K562 treated with DMSO at 1 percent for 48 hours (cell line): ENCODE measurements around the gene DUT. TPM values are rescaled to one million over a fixed set of nuclear protein-coding genes. Genes with fewer than 3 reads are reported as not detected.

ENCODE experiments used
- total RNA-seq: library from RNA; unstranded; fragments of 300-600 nt; gene quantifications from 2 replicates; pipeline ENCODE4 v1.2.3, GENCODE V29; 2022; ENCODE audit warnings: low replicate concordance; ENCODE audit errors: extremely low read depth

The DUT gene
- not detected in 2 replicates for total RNA-seq

DNA sequence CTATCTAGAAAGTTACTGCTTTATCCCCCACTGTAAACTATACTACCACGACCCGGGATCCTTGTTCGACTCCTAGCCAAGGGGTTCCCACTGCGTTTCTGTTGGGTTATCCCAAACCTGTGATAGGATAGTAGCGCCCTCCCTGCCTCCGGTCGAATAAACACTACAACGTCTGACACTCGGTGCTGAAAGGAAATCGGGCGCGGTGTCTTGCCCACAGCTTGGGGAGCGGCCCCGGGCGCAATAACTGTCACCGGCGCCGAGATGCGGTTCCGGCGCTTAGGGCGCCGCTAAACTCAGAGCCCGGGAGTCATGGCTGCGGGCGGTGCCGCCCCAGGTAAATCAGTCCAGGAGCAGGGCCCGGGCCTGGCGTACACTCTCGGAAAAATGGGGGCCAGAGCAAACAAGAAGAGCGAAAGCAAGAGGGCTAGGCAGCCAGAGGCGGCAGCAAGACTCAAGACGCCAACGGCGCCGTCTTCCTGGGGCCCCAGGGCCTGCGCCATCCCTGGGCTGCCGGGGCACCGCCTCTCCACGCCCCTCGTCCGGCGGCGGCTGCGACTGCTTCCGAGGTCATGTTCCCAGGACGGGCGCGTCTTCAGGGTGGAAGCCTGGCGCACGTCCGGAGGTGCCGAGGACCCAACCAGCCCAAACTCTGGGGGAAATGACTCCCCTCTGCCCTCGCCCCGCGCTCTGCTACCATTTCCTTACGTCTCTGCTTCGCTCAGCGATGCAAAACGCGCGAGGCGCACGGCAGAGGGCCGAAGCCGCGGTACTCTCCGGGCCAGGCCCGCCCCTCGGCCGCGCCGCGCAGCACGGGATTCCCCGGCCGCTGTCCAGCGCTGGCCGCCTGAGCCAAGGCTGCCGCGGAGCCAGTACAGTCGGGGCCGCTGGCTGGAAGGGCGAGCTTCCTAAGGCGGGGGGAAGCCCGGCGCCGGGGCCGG is at the start of gene DUT:
DUT (plus strand) TSS at position 575 of the 941 bp plus-strand sequence; CDS start at position 662, 87 bp downstream.

Other genes starting within 250 kb of the DUT start
- gene SLC24A5, start 210.4 kb upstream of the DUT start, total RNA-seq, result not detected in 2 replicates
- gene MYEF2, start 153.1 kb upstream of the DUT start, total RNA-seq, result not detected in 2 replicates
- not detected in 2 replicates for gene CTXN2, start 139.8 kb upstream of the DUT start, total RNA-seq
- not detected in 2 replicates for gene SLC12A1, start 125.1 kb upstream of the DUT start, total RNA-seq